NCI-H2081 (cell line): ENCODE measurements around the gene CERS1.
A peak's percentile ranks its signal among the peaks of the same experiment; 100 is the strongest.

Experiments used
- DNase-seq, 2 experiments: peaks; one replicate each; lab custom pipeline; 2025; lab: John Stamatoyannopoulos, UW

CERS1 gene

DNA sequence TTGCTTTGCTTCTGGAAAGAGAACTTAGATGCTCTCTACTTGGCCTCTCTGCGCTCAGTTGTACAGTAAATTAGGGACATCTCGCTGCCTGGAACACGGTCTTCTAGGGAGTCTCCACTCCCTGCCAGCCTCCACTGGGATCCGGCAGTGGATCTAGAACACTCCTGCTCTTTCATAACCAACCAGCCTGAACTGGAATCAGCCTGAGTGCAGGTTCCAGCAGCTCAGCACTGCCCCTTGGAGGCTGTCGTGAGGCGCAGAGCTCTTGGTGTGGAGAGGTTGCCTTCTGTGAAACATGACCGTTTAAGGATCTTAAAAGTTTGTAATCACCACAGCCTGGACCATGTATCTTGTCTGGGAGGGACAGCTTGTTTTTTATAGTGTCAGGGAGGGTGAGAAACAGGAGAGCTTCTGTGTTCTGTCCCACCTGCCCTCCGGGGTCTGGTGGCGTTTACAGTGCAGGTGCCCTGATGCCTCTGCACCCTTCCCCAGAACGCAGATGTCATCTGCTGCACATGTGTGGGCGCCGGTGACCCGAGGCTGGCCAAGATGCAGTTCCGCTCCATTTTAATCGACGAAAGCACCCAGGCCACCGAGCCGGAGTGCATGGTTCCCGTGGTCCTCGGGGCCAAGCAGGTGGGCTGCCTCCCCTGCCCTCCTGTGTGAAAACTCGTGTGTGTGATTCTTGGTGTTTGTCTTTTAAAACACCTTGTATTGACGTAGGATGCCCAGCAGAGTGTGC is 39.4 kb downstream of the CERS1 start:
- no peak for DNase-seq

DNA sequence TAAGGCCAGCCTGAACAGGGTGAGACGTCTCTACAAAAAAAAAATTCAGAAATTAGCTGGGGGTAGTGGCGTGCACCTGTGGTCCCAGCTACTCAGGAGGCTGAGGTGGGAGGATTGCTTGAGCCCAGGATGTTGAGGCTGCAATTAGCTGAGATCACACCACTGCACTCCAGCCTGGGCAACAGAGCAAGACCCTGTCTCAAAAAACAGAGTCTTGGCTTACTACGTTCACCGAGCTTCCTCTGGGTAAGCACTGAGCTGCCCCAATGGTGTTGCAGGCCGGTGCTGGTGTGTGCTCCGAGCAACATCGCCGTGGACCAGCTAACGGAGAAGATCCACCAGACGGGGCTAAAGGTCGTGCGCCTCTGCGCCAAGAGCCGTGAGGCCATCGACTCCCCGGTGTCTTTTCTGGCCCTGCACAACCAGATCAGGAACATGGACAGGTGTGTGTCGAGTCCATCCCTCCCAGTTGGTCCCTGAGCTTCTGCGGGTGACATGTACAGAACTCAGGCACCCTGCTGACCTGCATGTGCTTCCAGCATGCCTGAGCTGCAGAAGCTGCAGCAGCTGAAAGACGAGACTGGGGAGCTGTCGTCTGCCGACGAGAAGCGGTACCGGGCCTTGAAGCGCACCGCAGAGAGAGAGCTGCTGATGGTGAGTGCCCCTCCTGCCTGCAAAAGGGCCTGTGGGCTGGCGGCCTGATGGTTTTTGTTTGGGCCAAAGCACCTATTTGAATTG is 40.1 kb downstream of the CERS1 start:
- no peak for DNase-seq

DNA sequence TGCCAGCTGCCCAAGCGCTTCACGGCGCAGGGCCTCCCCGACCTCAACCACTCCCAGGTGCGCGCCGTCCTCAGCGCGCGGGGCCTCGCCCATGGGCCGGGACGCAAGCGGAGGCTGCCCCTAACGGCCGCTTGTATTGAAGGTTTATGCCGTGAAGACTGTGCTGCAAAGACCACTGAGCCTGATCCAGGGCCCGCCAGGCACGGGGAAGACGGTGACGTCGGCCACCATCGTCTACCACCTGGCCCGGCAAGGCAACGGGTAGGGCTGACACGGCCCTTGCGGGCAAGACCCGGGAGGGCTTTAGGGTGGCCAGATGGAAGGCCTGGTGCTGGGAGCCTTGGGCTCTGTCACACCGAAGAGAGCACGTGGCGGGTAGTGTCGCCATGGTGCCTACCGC is 41.0 kb downstream of the CERS1 start:
- no peak for DNase-seq

DNA sequence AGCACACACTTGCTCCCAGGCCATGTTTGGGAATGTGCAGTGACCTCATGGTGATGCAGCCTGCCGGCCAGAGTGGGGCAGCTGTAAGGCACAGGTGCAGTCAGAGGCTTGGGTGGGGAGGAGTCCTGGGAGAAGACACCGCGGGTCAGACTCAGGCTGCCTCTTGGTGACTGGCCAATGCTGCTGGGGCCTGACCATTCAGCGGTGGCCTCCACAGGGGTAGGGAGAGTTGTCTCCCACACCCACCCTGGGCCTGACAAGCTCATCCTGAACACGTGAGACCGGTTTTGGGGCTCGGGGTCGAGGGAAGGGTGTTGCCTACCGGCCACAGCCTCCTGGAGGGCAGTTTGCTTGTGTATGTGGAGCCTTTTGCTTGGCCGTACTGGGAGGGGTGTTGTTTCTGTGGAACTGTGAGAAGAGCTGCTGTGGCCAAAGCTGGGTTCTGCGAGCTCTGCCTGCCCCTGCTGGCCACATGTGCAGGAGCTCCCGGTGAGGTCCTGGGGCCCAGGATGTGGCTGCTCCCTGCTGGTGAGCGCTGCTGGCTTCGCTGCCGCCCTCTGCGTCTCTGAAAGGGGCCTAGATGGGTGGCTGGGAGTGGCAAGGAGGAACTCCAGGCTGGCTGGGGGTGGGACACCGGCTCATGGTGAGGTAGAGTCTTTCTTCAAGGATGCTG is 42.1 kb downstream of the CERS1 start:
- DNase-seq = no peak

DNA sequence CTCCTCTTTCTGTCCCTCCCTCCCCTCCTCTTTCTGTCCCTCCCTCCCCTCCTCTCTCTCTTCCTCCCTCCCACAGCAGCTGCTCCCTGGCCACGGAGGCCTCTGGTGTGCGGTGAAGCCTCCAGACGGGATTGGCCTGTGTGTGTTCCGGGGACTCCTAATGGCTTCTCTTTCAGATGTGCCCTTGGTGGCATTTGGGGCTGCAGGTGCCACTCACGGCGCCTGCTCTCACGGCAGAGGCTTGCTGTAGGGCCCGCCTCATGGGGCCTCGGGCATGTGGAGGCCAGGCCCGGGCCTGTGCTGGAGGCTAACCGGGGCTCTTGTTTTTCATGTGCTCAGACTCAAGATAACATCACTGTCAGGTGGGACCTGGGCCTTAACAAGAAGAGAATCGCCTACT is 43.3 kb downstream of the CERS1 start:
- DNase-seq = no peak

DNA sequence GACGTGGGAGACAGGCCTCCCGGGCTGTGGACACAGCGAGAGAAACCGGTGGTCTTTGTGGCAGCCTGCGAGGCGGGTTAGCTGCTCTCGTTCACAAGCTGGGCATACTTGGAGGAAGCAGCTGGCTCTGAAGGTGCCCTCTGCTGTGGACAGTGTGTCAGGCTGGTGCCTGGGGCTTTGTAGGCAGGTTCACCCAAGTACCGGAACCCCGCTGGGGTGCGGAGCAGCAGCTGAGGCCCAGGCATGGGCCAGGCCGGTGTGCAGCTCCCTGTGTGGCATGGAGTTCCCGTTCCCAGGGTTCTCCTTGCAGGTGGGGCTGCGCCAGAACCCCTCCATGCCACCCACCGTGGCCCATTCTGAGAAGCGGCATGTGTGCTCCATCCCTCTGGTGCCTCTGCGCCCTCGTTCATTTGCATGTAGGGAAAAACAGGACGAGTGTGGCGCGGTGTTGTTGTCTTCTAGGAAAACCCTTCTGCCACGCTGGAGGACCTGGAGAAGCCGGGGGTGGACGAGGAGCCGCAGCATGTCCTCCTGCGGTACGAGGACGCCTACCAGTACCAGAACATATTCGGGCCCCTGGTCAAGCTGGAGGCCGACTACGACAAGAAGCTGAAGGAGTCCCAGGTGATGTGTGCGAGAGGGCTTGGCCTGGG is 44.2 kb downstream of the CERS1 start:
- DNase-seq = no peak

DNA sequence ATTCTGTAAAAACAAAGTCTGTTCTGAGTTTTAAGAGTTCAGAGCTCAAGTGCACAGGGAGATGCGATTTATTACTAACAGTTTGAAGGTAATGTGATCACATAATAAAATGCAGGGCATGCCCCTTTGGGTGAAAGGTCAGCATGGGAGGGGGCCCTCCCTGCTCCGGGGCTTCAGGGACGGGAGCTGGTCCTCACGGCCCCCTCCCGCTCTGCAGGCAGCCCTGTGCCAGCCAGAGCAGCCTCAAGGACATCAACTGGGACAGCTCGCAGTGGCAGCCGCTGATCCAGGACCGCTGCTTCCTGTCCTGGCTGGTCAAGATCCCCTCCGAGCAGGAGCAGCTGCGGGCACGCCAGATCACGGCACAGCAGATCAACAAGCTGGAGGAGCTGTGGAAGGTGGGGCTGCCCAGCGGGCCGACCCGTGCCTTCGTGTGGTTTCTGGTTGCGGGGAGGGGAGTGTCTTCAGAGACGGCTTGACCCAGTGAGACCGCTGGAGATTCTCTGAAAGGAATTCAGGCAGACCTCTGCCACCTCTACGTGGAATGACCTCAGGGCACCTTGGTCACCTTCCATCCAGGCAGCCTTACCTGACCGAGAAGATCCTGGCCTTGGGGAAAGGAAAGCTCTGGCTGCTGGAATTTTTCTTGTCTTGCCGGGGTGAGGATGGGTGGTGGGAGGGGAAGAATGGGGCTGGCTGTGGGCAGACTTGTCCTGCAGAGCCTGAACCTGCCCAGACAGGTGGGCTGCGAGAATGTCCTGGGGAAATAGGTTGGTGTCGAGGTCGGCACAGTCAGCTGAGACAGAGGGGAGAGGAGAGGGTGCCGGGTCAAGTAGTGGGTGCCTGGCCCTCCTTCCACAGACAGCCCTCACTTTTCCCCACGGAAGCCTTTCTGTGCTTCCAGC is 45.2 kb downstream of the CERS1 start:
- no peak for DNase-seq

DNA sequence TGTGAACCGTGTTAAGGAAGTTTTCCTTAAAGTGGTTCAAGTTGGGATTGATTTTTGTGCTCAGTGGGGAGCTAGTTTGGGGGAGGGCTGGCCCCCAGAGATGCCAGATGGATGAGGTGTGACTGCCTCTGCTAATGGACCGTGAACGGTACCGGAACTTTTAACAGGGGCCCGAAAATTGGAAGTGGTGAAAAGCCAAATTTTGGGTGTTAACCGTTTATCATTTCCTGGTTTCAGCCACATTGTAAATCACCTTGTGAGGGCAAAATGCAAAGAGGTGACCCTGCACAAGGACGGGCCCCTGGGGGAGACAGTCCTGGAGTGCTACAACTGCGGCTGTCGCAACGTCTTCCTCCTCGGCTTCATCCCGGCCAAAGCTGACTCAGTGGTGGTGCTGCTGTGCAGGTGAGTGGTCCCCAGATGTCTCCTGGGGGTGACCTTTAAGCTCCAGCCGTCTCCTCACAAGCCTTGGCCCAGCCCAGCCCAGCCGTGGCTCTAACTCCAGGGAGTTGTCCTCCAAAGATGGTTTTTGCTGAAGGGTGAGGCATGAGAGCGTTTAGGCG is 46.0 kb downstream of the CERS1 start:
- no peak for DNase-seq

DNA sequence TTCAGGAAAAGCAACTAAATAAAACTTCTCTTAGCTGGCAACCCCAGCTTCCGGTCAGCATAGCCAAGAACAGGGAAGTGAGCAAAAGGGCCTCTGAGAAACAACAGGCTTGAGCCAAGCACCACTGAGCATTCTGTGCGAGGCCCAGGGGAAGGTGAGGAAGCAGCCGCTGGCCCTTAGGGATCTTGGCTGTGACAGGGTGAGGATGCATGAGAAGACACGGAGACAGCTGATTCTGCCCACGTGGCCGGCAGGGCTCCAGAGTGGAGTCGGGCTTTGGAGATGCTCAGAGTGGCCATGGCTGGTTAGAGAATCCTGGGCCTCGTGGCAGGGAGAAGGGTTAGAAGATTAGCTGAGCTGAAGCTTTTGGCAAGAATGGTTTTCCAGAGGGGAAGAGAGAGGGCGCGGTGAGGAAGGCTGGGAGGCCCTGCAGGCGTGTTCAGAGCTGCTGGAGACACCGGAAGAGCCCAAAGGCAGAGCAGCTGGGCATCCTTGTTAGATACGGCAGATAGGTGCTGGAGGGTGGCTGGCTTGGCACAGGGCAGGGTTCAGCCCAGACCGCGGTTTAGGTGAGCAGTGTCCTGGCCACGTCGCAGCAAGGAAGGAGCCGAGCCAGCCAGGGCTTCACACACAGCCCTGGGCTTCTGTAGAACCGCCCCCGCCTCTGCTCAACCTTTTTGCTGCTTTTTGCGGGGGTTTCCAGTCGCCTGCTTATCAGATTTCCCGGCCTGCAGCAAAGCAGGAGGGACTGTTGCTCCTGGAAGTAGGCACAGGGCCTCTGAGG is 46.9 kb downstream of the CERS1 start:
- DNase-seq = no peak

DNA sequence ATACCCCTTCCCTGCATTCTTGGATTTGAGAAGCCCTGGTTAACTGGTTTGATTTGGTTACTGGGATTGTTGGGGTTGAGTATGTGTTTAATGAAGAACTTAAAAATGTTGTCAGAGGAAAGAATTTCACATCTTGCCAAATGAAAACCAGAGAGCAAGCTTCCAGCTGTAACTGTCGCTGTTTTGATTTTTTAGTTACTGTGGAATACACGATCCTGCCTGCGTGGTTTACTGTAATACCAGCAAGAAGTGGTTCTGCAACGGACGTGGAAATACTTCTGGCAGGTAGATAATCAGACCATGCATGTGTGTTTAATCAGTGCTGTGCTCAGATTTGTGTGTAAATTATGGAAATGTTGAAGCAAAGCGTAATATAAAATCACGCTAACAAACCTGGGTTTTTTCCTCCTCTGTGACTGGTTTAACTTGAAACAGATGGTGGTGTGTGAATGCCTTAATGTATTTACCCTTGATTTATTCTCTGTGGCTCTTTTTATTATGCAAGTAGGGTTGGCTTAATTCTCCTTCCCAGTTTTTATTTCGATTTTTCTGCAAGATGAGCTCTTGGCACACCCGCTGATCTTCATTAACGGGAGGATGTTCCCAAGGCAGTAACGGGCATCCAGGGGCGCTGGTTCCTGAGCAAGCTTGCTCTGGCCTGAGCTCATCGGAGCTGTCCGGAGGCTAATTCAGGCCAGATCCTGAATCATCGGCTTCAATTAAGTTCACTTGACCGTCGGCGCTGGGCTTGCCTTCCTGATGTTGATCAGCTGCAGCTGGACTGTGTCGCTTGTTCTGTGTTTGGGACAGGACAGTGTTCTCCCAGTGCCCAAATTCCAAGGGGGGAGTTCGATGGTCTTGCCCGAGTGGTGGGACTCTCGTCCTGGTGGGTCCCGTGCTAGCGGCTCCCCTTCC is 48.2 kb downstream of the CERS1 start:
- DNase-seq = no peak

DNA sequence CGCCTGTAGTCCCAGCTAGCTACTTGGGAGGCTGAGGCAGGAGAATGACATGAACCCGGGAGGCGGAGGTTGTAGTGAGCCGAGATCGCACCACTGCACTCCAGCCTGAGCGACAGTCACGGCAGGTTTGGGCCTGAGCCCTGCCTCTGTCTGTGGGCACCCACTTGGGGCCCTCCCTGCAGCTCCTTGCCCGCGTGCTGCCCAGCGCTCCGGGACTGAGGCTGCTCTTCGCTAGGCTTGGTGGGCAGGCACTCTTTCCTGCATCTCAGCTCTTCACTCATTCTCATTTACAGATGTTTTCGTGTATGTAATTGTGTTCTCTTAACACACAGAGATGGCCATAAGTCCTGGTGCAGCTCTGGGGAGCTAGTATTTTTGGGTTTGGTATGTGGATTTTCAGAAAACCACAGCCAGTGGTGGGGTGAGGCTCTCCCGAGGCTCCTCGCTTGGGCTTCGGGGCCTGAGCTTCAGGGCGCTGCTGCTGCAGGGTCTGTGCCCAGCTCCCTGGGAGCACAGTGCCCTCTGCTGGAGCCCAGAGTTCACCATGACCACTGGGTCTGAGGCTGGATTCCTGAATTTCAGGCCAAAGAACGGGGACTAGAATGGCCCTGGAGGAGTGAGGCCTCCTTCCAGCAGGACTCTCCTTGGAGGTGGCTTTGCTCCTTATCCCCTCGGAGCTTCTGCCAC is 49.0 kb downstream of the CERS1 start:
- DNase-seq = peak; percentile 55 to 56

DNA sequence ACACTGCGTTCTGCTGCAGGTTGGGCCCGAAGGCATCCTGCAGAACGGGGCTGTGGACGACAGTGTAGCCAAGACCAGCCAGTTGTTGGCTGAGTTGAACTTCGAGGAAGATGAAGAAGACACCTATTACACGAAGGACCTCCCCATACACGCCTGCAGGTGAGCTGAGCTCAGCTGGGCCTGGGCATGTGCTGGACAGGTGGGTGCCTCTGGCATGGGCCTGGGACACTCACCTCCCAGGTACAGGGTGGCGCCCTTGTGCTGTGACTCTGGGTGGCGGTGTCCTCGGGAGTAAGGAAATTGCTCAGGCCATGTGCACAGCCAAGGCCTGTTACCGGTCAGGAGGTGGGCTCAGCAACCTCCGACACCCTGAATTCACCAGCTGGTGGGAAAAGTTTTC is 50.0 kb downstream of the CERS1 start:
- DNase-seq = no peak

DNA sequence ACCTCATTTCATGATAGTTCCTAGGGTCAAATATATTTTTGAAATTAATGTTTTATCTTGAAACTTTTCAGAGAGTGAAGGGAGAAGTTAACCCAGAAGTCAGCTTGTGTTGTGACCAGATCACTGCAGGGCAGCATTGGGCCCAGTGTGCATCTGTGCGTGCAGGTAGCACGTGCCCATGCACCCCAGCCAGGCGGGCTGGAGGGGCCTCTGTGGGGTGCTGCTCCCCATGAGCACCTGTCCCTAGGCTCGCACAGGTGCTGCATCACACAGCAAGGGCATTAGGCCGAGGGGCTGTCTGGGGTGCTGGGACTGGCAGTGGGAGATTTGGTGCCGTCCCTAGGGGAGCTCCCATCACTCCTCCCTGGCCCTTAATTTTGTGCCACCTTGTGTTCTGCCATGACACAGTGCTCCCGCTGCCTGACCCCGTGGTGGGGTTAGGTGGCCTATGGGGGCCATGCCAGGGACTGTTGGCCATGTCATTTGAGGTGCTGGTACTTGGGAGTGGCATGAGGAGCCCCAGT is 51.1 kb downstream of the CERS1 start:
- no peak for DNase-seq

DNA sequence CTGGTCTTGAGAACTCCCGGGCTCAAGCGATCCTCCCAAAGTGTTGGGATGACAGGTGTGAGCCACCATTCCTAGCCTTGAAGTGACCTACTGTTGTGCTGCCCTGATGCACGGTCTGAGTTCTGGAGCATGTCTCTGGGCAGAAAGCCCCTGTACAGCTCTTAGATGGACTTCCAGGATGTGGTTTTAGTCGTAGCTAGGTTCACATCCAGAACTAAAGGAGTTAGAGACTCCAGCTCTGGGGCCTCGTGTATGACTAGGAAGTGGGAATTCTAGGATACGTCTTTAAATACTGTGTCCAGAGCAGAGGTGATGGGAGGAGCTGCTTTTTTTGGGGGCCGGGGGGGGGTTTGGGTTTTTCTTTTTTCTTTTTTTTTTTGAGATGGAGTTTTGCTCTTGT is 52.0 kb downstream of the CERS1 start:
- no peak for DNase-seq

DNA sequence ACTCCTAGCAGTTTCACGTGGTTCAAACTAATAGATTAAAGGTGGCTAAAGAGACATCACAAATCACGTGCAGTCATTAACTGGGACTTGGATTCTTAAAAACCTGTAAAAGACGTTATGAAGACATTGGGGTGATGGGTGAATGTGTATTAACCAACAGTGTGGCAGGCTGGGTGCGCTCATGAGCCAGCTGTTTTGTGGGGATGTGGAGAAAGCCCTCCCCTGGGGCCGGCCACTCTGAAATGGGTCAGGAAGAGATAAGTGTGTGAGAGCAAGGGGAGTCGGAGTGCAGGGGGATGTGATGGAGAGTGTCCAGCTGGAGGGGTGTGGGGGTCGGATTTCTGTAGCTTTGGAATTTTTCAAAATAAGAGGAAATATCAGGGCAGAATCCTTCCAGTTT is 53.8 kb downstream of the CERS1 start:
- DNase-seq = no peak

DNA sequence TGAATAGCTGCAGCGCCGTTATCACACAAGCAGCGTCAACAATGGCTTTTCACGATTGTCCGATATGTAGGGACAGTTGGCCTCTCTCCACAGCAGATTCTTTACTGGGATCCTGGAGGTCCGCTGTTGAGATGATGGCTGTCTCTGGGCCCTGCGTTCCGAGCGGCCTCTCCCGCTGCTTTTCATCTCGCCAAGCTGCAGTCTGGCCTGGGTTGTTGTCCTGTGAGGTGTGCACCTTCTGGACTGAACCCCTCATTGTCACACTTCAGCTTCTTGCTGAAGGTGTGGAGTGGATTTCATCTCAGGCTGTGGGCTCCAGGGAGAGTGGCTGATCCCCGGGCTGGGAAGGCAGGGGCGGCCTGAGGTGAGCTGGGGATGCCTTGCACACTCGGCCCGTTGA is 54.6 kb downstream of the CERS1 start:
- DNase-seq = no peak

DNA sequence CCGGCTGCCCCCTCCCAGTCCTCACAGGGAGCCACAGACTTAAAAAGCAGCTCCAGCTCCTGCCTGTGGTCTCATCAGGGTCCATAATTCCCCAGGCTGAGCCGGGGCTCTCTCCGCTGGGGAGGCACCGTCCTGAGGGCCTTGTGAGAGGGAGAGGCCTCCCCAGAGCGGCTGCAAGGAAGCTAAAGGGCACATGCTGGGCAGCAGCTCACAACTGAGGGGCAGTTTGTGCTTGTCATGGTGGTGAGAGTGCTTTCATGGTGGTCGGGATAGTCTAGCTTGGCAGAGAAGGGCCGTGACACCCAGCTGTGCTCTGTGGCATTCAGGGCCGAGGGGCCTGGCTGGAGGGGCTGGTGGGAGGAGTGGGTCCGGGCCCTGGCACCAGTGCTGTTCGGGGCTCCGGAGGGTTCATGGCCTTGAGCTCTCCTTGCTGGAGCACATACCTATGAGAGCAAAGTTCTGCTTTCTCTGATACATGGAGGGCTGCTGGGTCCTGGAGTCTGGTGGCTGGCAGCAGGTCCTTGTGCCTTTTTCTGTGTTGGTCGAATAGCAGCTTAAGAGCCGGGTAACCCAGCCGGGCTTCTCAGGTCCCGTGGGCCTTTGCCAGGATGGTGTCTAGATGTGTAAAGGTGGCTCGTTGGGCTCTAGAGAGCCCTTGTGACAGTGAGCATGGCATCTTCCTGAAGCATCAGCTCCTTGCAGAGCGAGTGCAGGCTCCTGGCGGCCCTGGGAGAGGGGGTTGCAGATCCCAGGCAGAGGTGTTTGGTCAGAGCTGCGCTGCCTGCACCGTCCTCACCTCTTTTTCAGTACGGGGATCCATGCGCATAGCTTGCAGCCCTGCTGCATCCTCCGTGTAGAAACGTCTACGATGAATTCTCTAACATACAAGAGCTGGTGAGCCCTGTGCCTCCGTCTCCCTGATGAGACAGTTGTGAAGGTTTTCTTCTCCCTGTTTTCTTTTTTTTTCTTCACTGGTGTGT is 55.4 kb downstream of the CERS1 start:
- no peak for DNase-seq
